Esophagus squamous epithelium (tissue), 5 donors: ENCODE results near the gene STAT1. TPM values are rescaled to one million over a fixed set of nuclear protein-coding genes. Genes with fewer than 3 reads are reported as not detected.

Experiments
- DNase-seq: peaks from one replicate; lab custom pipeline; 2025; lab: John Stamatoyannopoulos, UW
- H3K27ac ChIP-seq, 4 donors: fragments of 200-600 bp; sonication (generic); one replicate each; pipeline ENCODE4 v1.5.1; 2016 to 2019; ENCODE audit warnings: mild to moderate bottlenecking in 1 of 4
- H3K27me3 ChIP-seq, 4 donors: fragments of 200-600 bp; sonication (generic); 1 replicate in 3 of 4; 2 replicates in 1 of 4; pipeline versions ENCODE4 v1.5.1 to v1.6.0; 2017 to 2021; ENCODE audit warnings: antibody characterized with exemption in 1 of 4
- H3K36me3 ChIP-seq, 3 donors: fragments of 200-600 bp; sonication (generic); one replicate each; pipeline ENCODE4 v1.5.1; 2016 to 2019
- H3K4me1 ChIP-seq, 3 donors: fragments of 200-600 bp; sonication (generic); one replicate each; pipeline ENCODE4 v1.5.1; 2017 to 2019
- H3K4me3 ChIP-seq, 4 donors: fragments of 200-600 bp; sonication (generic); 1 replicate in 3 of 4; 2 replicates in 1 of 4; pipeline ENCODE4 v1.5.1; 2016 to 2019; ENCODE audit warnings: mild to moderate bottlenecking in 2 of 4, moderate library complexity in 1 of 4
- H3K9me3 ChIP-seq, 3 donors: fragments of 200-600 bp; sonication (generic); one replicate each; pipeline ENCODE4 v1.5.1; 2016 to 2019
- POLR2A ChIP-seq, 4 donors: fragments of 450-650 bp; IDR thresholded peaks; one replicate each; pipeline ENCODE4 v1.6.1; 2017; ENCODE audit warnings: antibody characterized with exemption in 4 of 4, mild to moderate bottlenecking in 4 of 4, moderate library complexity in 3 of 4
- WGBS, 2 donors: methylation state at CpG; one replicate each; pipeline ENCODE4 v1.1.5; 2018; 5-methylcytosine and 5-hydroxymethylcytosine counted together
- intact Hi-C: fragments of 100-400 bp; cut with DNase I; formaldehyde crosslinking; loops from one replicate; pipeline ENCODE4 v1.15.0; 2022
- total RNA-seq, 4 donors: library from RNA; depleted of rRNA; stranded (reverse); fragments of >200 nt; gene quantifications; one replicate each; pipeline ENCODE4 v1.1.0, GENCODE V29; 2016
- TF ChIP-seq, protein P1 (sequence below), 6 experiments: fragments of 450-650 bp in 4 of 6; fragments of 200-600 bp in 2 of 6; sonication (generic) in 2 of 6; IDR thresholded peaks; one replicate each; pipeline ENCODE4 v1.5.1; 2016 to 2019; ENCODE audit warnings: antibody characterized with exemption in 6 of 6, mild to moderate bottlenecking in 4 of 6, moderate library complexity in 4 of 6
- donor health status: DM: yes; HTN: yes; CAD: no.

Gene STAT1
- total RNA-seq, 4 donors from 2014 or later = 23.6 to 58.9 (median 36.1) TPM

DNA sequence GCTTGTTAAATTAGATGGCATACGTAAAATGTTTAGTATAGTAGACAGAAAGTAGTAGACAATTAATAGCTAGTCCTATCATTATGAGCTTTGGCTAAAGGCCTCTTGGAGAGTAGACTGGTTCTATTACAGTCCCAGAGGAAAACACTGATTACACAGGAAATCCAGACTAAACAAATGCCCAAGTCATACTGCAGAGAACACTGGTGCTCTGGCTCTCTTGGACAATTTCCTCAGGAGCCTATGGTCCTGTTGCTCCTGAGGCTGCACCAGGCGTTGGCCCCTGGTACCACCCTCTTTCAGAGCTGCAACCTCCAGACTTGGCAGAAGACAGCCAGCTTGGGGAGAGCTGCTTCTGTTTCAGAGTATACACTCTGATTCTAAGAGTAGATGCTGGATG is 41.8 kb downstream of the STAT1 start:
- Histone ChIP-seq H3K9me3 (no peaks in the 10 kb centered on the region), H3K36me3 (peaks cover 13 to 99% (median 28%) of the 10 kb centered on the region in 3 donors), H3K27me3 (no peaks in the 10 kb centered on the region), H3K27ac (no peak overlapping the region), H3K4me1 (peaks cover 0 to 3% (median 0%) of the 10 kb centered on the region in 3 donors), H3K4me3 (no peak overlapping the region)
- intact Hi-C loops = no loop called here
- DNase-seq = no peak
- WGBS, 2 donors = 87 to 91% methylated on average over 1 to 2 of the region's 2 CpGs
- no peak for TF ChIP-seq POLR2A (IDR thresholded peaks at IDR 0.05)
- TF ChIP-seq, protein P1, sequence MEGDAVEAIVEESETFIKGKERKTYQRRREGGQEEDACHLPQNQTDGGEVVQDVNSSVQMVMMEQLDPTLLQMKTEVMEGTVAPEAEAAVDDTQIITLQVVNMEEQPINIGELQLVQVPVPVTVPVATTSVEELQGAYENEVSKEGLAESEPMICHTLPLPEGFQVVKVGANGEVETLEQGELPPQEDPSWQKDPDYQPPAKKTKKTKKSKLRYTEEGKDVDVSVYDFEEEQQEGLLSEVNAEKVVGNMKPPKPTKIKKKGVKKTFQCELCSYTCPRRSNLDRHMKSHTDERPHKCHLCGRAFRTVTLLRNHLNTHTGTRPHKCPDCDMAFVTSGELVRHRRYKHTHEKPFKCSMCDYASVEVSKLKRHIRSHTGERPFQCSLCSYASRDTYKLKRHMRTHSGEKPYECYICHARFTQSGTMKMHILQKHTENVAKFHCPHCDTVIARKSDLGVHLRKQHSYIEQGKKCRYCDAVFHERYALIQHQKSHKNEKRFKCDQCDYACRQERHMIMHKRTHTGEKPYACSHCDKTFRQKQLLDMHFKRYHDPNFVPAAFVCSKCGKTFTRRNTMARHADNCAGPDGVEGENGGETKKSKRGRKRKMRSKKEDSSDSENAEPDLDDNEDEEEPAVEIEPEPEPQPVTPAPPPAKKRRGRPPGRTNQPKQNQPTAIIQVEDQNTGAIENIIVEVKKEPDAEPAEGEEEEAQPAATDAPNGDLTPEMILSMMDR (IDR thresholded peaks at IDR 0.05) = no peak

DNA sequence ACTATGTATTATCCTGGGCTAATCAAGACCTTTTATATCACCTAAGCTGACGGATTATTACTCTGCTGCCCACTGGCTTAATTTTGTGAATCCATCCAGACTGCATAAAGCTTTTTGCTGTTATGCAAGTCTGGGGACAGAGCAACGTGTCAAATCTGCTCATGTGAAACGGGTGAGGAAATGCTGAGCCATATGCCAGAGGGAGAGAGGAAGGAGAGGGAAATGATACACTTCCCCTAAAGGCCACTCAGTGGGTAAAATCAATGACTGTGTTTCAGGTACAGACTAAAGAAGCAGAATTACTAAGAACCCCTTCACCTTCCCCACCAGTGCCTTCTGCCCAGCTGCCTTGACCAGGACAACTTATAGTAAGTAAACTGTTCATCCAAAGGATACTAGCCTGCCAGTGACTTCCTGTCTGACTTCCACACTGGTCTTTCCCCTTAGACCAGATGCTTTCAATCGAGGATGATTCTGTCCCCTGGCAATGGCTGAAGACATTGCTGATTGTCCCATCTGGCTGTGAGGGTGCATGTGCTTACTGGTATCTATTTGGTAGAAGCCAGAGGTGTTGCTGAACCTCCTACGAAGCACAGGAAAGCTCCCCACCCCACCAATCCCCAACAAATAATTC is 43.0 kb downstream of the STAT1 start:
- no peak for DNase-seq
- H3K36me3 ChIP-seq = peaks cover 7 to 98% (median 20%) of the 10 kb centered on the region in 3 donors
- intact Hi-C loops = no loop called here

DNA sequence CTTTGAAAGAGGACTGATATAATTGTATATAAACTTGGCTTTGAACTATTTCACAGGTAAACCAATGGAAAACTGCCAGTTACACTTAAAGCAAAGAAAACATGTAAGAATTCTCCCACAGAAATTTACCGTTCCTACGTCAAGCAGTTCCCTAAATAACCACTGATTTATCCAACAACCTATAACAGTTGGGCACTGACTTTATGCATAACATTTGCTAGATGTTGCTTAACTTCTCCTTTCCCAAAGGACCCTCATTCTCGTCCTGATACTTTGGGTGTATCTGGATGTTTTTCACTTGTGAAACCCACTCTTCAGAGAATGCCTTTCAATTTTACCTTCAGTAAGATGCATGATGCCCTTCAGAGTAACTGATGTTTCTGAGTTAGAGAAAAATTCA is 43.8 kb downstream of the STAT1 start:
- Histone ChIP-seq H3K27me3 (no peaks in the 10 kb centered on the region), H3K27ac (peak overlapping the region in 1 of 4 donors; percentile 51), H3K4me3 (no peak overlapping the region), H3K36me3 (peaks cover 7 to 98% (median 20%) of the 10 kb centered on the region in 3 donors), H3K4me1 (peaks cover 0 to 3% (median 0%) of the 10 kb centered on the region in 3 donors), H3K9me3 (no peaks in the 10 kb centered on the region)
- TF ChIP-seq POLR2A (IDR thresholded peaks at IDR 0.05) = no peak
- TF ChIP-seq, protein P1 (IDR thresholded peaks at IDR 0.05) = no peak
- intact Hi-C loops = no loop called here
- 74 to 80% methylated on average over 3 of the region's 3 CpGs for WGBS, 2 donors
- DNase-seq = no peak

More for the DNA sequence above, 43.0 kb downstream of the STAT1 start:
- Histone ChIP-seq H3K9me3 (no peaks in the 10 kb centered on the region), H3K27me3 (no peaks in the 10 kb centered on the region), H3K4me3 (no peak overlapping the region), H3K27ac (peak overlapping the region in 1 of 4 donors; percentile 51), H3K4me1 (peaks cover 0 to 3% (median 0%) of the 10 kb centered on the region in 3 donors)
- 57 to 73% methylated on average over 4 to 5 of the region's 5 CpGs for WGBS, 2 donors
- TF ChIP-seq, protein P1 (IDR thresholded peaks at IDR 0.05) = no peak
- no peak for TF ChIP-seq POLR2A (IDR thresholded peaks at IDR 0.05)

GRCh38 chr2:190968522-190968921 is 45.4 kb downstream of the STAT1 start:
- intact Hi-C loops = no loop called here
- Histone ChIP-seq H3K4me3 (no peak overlapping the region), H3K4me1 (peaks cover 0 to 3% (median 0%) of the 10 kb centered on the region in 3 donors), H3K9me3 (no peaks in the 10 kb centered on the region), H3K27me3 (no peaks in the 10 kb centered on the region), H3K36me3 (peaks cover 0 to 98% (median 10%) of the 10 kb centered on the region in 3 donors), H3K27ac (no peak overlapping the region)
- no peak for TF ChIP-seq POLR2A (IDR thresholded peaks at IDR 0.05)
- TF ChIP-seq, protein P1 (IDR thresholded peaks at IDR 0.05) = no peak
- WGBS, 2 donors = 85 to 88% methylated on average over 2 of the region's 2 CpGs
- no peak for DNase-seq

- Histone ChIP-seq H3K4me3 (no peak overlapping the region), H3K27me3 (no peaks in the 10 kb centered on the region), H3K27ac (no peak overlapping the region), H3K9me3 (no peaks in the 10 kb centered on the region), H3K4me1 (no peaks in the 10 kb centered on the region), H3K36me3 (peaks cover 0 to 96% (median 3%) of the 10 kb centered on the region in 3 donors)
- intact Hi-C loops = no loop called here
- no peak for DNase-seq
- no peak for TF ChIP-seq POLR2A (IDR thresholded peaks at IDR 0.05)
- TF ChIP-seq, protein P1 (IDR thresholded peaks at IDR 0.05) = no peak
- 95 to 100% methylated on average over 2 of the region's 2 CpGs for WGBS, 2 donors
Measured at GRCh38 chr2:190965580-190966222, 48.3 kb downstream of the STAT1 start.
